ELR (cell line): ENCODE measurements around the gene MTCH1.

Experiments
- DNase-seq: peaks from one replicate; pipeline ENCODE4 v3.0.0-alpha.2; 2015; ENCODE audit warnings: low read depth

The MTCH1 gene

DNA sequence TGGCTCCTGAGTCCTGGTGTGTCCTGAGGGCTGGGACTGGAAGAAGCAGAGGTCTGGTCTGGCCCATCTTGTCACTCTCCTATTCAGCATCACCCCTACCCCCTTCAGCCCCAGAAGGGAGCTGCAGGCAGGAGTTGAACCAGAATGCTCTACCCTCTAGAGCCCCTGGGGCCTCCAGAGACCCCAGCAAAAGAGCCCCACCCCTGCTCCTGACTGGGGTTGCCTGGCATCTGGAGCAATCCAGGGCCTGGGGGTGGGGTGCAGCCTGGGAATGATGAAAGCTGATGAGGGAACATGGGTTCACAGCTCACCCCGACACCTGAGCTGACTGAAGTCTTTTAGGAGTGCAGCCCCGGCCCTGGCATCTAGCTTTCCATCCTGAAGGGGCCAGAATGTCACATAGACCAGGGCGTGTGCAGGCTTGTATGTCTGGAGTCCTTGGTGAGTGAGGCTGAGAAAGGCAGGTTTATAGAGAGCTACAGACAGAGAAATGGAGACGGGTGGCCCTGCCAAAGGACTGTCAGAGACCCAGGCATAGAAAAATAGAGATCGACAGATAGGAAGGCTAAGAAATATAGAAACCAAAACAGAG lies 31.7 kb upstream of the MTCH1 start:
- no peak for DNase-seq

DNA sequence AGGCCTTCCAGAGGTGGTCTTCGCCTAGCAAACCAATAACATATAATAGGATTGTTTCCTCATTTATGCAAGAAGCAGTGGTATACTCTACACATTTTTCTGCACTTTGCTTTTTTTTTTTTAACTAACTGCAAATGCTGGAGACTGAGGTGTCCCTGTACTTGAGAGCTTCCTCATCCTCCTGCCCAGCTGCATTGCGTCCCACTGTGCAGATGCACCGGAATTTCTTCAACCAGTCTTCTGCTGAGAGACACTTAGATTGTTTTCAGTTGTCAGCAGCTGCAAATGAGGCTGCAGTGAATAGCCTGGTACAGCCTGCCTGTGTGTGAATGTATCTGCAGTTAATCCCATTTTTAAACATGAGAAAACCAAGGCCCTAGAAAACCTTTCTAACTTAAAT lies 31.0 kb upstream of the MTCH1 start:
- no peak for DNase-seq

- no peak for DNase-seq
Measured at GRCh38 chr6:37015532-37015931, 29.5 kb upstream of the MTCH1 start.

GRCh38 chr6:37014667-37015066 lies 28.7 kb upstream of the MTCH1 start:
- DNase-seq: no peak

- no peak for DNase-seq
Measured at GRCh38 chr6:37013516-37014491, 27.8 kb upstream of the MTCH1 start.

DNA sequence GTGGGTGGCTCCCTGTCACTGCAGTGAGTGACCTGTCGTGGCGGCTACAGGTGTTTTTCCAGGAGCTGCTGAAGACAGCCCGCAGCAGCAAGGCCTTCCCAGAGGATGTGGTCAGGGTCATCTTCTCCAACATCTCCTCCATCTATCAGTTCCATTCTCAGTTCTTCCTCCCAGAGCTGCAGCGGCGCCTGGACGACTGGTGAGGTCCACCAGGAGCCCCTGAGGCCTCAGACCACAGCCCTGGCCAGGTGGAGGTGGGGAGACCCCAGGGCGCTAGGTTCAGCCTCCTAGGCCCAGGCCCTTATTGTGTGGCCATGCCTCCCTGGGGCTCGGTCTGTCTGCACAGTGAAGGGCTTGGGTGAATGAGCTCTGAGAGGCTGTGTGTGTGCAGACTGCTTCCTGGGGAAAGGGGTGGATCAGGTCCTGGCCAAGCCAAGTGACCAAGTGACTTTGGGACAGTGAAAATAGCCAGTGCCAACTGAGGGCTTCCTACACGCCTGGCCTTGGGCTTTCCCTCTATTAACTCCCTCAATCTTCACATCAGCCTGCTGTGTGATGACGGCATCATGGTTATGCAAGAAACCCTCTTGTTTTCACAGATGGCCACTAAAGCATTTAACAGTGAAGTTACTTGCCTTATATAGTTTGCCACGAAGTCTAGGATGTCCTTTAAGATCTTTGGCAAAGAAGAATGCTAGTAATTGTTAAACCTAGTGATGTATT lies 25.8 kb upstream of the MTCH1 start:
- DNase-seq: peak; percentile 16

GRCh38 chr6:37010402-37010892 lies 24.5 kb upstream of the MTCH1 start:
- DNase-seq: no peak

DNA sequence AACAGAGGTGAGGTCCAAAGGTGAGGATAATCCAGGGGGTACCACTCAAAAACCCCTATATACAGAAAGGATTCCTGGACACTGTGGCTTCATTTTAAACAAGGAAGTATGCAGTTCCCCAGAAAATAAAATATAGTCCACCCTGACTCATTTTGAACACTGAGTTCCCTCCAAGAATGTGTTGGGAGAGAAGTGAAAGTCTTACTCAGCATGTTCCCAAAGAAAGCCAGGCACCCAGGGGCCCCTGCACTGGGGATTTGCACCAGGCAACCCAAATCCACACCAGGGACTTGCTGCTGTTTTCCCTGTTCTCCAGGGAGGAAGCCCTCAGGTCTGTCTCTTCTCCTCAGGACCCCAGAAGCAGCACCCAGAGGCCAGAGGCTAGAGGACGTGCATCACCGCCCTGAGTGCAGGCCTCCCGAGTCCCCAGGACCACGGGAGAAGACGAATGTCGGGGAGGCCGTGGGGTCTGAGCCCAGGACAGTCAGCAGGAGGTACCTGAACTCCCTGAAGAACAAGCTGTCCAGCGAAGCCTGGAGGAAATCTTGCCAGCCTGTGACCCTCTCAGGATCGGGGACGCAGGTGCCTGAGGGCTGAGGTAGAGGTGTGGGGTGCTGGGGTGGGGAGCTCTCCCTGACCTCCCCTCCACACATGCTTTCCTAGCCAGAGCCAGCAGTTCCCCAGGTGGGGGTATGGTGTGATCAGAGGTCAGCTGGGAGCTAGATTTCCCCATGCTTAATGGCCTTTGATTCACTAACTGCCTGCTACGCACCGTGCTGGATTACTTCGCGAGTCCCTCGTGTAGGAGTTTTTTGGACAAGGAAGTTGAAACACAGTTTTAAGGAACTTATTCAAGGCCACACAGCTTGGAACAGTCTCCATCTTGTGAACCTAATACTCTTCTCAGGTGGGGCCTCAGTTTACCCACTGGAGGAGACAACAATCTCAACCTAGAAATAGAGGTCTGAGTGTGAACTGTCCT lies 22.8 kb upstream of the MTCH1 start:
- DNase-seq: no peak

GRCh38 chr6:37007340-37008043 lies 21.5 kb upstream of the MTCH1 start:
- no peak for DNase-seq

GRCh38 chr6:37006793-37007339 lies 20.9 kb upstream of the MTCH1 start:
- DNase-seq: peak; percentile 82

DNA sequence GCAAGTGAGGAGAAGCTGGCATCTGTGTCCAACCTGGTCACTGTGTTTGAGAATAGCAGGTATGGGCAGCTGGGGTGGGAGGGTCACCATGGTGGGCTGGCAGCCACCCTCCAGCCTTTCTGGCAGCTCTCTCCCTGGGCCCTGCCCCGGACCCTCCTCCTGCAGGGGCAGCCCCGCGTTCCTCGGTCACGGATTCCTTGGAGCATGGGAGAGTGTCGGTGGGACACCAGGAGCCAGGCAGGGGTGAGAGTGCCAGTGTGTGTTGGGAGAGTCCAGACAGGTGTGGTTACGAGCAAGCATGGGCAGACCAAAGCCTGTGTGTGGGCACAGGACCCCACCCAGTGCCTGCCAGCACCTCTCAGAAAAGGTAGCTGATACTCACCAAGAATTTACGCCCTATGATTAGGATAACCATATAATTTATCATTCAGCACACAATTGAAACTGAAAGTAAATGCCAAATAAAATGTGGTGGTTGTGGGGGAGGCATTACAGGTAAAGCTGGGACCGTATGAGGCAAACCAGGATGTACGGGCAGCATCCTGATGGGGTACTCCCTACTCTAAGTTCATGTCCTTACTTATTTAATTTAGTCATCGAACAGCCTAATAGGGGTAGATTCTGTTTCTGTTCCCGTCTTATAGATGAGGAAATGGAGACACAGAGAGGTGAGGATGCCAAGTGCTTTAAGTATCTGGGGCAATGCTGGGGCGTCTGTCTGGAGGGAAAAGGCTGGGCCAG lies 20.0 kb upstream of the MTCH1 start:
- DNase-seq: no peak

DNA sequence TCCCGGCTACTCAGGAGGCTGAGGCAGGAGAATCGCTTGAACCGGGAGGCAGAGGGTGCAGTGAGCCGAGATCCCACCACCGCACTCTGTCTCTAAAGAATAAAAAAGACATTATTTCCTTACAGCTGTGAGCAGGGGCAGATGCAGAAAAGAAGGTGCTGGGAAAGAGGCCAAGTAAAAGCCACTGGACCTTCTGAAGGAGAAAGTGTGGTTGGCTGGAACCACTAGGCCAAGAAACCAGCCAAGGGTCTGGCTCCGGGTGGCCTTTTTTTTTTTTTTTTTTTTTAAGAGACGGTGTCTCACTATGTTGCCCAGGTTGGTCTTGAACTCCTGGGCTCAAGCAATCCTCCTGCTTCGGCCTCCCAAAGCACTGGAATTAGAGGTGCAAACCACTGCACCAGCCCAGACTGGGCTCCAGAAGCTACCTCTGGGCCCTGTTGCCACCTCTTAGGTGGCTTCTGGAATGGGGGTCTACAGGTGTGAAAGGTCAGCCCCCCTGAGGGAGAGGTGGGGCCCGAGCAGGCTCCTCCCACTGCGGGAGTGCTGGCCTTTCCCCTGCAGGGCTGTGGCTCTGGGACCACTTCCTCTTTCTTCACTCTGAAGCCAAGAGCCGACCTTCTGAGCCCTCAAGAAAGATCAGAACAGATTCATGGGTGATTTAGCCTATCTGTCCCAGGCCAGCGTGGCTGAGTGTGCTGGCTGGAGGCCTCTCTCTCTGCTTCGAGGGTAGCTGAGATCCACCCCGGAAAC lies 19.2 kb upstream of the MTCH1 start, which contains the start of gene FGD2:
TSS of gene FGD2 (plus strand) at position 595 of the 750 bp plus-strand sequence. CDS start 163 bp downstream, outside the sequence.
- no peak for DNase-seq

- no peak for DNase-seq
Measured at GRCh38 chr6:37004044-37004980, 18.3 kb upstream of the MTCH1 start.

DNA sequence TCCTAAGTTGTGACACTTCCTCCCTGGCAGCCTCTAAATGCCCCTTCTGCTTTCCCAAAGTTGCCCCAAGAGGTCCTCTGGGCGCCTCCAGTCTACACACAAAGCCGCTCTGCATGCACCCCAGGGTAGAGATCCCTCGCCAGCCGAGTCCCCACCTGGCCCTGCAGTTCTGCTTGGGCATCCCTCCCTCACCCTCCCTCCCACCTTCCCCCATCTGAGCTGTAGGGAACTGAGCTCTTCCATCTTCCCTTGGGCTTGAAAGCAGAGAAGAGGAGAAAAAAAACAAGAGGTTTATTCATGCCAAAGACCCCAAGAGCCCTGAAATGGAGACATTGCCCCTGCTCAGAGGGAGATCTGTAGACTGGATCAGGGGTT lies 13.7 kb upstream of the MTCH1 start:
- DNase-seq: no peak

DNA sequence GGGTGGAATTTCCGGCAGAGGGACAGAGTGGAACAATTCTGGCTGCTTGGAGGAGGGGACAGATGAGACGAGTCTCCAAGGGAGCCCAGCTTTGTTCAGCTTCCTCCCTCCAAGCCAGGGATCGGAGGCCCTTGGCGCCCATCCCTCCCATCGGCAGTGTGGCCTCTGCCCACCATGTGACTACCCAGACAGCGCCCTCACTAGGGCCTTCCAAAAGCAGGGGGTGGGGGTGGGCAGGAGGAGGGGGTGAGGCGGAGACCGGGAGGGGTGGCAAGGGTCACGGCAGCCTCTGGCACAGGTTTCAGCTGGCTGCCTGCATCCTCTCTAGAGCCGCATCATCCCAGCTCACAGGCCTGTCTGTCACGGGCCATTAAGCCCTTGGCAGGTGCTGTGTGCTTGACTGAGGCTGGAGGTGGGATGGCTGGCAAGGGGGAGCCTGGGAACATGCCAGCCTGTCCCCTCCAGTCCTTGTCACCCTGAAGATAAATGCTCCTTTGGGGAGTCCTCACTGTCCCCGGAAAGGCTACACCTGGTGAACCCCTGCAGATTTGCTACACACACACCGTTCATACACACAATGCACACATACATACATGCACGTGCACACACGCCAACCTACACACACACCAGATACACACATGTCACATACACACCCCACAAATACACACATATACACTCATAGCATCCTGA lies 13.2 kb upstream of the MTCH1 start:
- DNase-seq: no peak

DNA sequence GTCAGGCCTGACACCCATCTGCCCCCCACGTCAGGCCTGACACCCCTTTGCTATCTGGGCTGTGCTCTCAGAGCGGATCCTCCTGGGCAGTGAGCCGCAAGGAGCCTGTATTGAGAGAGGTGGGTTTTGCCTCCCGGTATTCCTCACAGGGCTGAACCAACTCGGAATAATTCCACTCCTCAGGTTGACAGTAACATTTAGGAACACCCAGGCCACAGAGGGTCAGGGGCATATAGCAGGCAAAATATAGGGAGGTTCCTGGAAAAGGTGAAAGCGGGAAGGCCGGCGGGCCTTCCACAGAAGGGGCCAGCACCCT lies 12.7 kb upstream of the MTCH1 start:
- DNase-seq: no peak
